Motor neuron (in vitro differentiated cells): ENCODE measurements around the gene FBH1. TPM values are rescaled to one million over a fixed set of nuclear protein-coding genes. Genes with fewer than 3 reads are reported as not detected.
"Not testable (repeated sequence)": the region's sequence is repeated elsewhere in the genome, so short reads cannot be mapped to it uniquely, and the experiment has no call there.

Experiments used
- ATAC-seq, 8 experiments: fragments of 200-7000 bp; cut with Tn5 transposase; replicated peaks in 6 of 8; 2 replicates each; pipeline ENCODE4 v1.8.0; 2021; ENCODE audit warnings: mild to moderate bottlenecking in 8 of 8, moderate library complexity in 8 of 8
- H3K27ac ChIP-seq, 2 donors: fragments of 250-450 bp; sonication (Bioruptor Pico); 2 replicates each; pipeline ENCODE4 v1.9.0; 2021; ENCODE audit warnings: antibody characterized with exemption in 2 of 2, mild to moderate bottlenecking in 2 of 2, moderate library complexity in 1 of 2
- H3K4me1 ChIP-seq, 2 donors: fragments of 250-450 bp; sonication (Bioruptor Pico); replicated peaks in 1 of 2; 2 replicates each; pipeline ENCODE4 v1.6.1; 2021; ENCODE audit warnings: antibody characterized with exemption in 2 of 2, mild to moderate bottlenecking in 2 of 2, moderate library complexity in 1 of 2
- H3K4me3 ChIP-seq, 5 donors: fragments of 250-450 bp; sonication (Bioruptor Pico); 2 replicates each; pipeline ENCODE4 v1.9.0; 2021; ENCODE audit warnings: antibody characterized with exemption in 5 of 5, mild to moderate bottlenecking in 5 of 5, moderate library complexity in 4 of 5
- WGBS, 10 experiments: fragments of 450-650 bp; shearing (Covaris generic); methylation state at CpG; one replicate each; pipeline ENCODE4 v1.0.0; 2022; 5-methylcytosine and 5-hydroxymethylcytosine counted together
- in situ Hi-C, 9 experiments: fragments of 400-800 bp; cut with MboI; loops; one replicate each; pipeline ENCODE4 v1.15.0; 2021; ENCODE audit warnings: low sequenced_read_pairs in 9 of 9, low pct_unique_long_range_greater_than_20kb in 2 of 9; ENCODE audit not compliant: unreplicated experiment in 9 of 9
- total RNA-seq, 8 experiments: library from RNA; unstranded; fragments of 300-600 nt; gene quantifications; 2 replicates each; pipeline versions ENCODE4 v1.2.3 to v1.2.4, GENCODE V29; 2022

Gene FBH1
- total RNA-seq, 8 experiments from 2014 or later = 20.3 to 118 (median 42.3) TPM

- 81 to 90% (median 87%) methylated on average over 2 to 6 of the region's 7 CpGs; no CpG with 5 or more reads in 7 of the 10 experiments for WGBS, 10 experiments
- no peak overlapping the region for H3K4me3 ChIP-seq
- ATAC-seq = no peak
- H3K4me1 ChIP-seq = no peaks in the 10 kb centered on the region
- in situ Hi-C loops = no loop called here
- H3K27ac ChIP-seq = no peak overlapping the region
Observed at GRCh38 chr10:5941579-5941978, 51.5 kb downstream of the FBH1 start.

DNA sequence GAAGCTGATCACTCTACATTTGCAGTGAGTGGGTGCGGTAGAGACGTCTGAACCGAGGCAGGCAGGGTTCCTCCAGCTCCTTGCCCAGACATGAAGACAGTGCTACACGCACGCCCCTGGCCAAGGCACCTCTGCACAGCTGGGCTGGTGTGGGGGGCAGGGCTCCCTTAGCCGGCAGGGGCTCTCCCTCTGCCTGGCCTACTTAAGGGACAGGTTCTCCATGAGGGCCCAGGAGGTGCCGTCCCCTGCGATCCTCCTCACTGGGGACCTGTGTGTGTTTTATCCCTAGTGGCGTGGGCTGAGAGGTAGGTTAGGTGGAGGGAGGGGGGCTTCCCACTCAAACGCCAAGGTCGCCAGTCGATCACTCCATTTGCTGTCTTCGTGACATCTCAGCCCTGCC is 52.0 kb downstream of the FBH1 start:
- no peaks in the 10 kb centered on the region for H3K4me1 ChIP-seq
- H3K4me3 ChIP-seq = no peak overlapping the region
- no peak overlapping the region for H3K27ac ChIP-seq
- in situ Hi-C loops = no loop called here
- peak in 1 of 8 experiments; percentile 12 for ATAC-seq
- 78 to 86% methylated on average over 4 to 5 of the region's 13 CpGs; no CpG with 5 or more reads in 8 of the 10 experiments for WGBS, 10 experiments

DNA sequence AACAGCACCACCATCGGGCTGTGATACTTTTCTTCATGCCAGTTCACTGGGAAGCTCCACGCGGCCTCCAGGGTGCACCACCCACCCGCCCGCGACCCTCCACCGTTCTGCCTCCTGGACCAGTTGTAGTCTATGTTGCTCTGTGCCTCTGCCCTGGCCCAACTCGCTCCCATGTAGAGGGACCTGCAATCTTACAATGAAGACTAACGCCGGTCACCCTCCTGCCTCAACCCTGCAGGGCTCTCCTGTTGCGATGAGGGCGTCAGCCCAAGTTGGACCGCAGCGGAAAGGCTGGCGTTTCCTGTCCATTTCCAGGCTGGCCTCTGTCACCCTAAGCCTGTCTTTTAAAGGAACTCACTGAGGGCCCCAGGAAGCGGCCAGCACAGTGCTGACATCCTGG is 52.4 kb downstream of the FBH1 start:
- Histone ChIP-seq H3K4me1 (no peaks in the 10 kb centered on the region), H3K27ac (no peak overlapping the region)
- ATAC-seq = no peak

DNA sequence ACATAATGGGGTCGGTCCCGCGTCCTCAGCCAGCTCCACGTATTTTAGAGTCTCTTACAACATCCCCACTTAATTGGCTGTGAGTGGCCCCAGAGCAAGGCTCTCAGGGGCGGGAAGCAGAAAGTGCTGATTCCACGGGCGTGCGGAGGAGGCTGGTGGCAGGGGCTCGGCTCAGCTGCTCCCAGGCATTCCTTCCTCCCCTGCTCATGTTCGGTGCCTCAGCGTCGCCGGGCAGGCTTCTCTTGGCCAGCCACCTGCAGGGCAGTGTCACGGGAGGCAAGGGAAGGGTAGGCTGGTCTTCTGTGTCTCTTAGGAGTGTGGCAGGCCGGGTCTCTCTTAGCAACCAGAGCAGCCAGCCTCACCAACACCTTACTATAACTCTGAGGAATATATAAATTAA is 53.5 kb downstream of the FBH1 start:
- in situ Hi-C loops = no loop called here
- peak in 2 of 8 experiments; percentile 28 to 71 for ATAC-seq
- Histone ChIP-seq H3K27ac (no peak overlapping the region), H3K4me3 (no peak overlapping the region), H3K4me1 (no peaks in the 10 kb centered on the region)
- 0 to 77% (median 62%) methylated on average over 1 to 6 of the region's 15 CpGs; no CpG with 5 or more reads in 4 of the 10 experiments for WGBS, 10 experiments

More for the DNA sequence above, 52.4 kb downstream of the FBH1 start:
- WGBS, 10 experiments = 67 to 98% (median 90%) methylated on average over 1 to 15 of the region's 16 CpGs; no CpG with 5 or more reads in 2 of the 10 experiments
- no peak overlapping the region for H3K4me3 ChIP-seq
- in situ Hi-C loops = no loop called here

- Histone ChIP-seq H3K27ac (no peak overlapping the region), H3K4me3 (no peak overlapping the region), H3K4me1 (no peaks in the 10 kb centered on the region)
- WGBS, 10 experiments = 5 to 100% (median 79%) methylated on average over 1 to 7 of the region's 7 CpGs
- in situ Hi-C loops = no loop called here
- peak in 6 of 8 experiments; percentile 31 to 85 (median 52) for ATAC-seq
Observed at GRCh38 chr10:5944389-5945189, 54.5 kb downstream of the FBH1 start.

- ATAC-seq = no peak
- 67 to 100% (median 90%) methylated on average over 1 to 7 of the region's 9 CpGs; no CpG with 5 or more reads in 4 of the 10 experiments for WGBS, 10 experiments
- in situ Hi-C loops = no loop called here
- H3K4me1 ChIP-seq = no peaks in the 10 kb centered on the region
- H3K27ac ChIP-seq = no peak overlapping the region
- H3K4me3 ChIP-seq = no peak overlapping the region
Observed at GRCh38 chr10:5945190-5945509, 55.1 kb downstream of the FBH1 start.

GRCh38 chr10:5945561-5946418 is 55.7 kb downstream of the FBH1 start:
- in situ Hi-C loops = no loop called here
- H3K4me3 ChIP-seq = no peak overlapping the region
- WGBS, 10 experiments = 10 to 90% (median 82%) methylated on average over 2 to 13 of the region's 21 CpGs; no CpG with 5 or more reads in 3 of the 10 experiments
- H3K4me1 ChIP-seq = no peaks in the 10 kb centered on the region
- H3K27ac ChIP-seq = no peak overlapping the region
- peak in 2 of 8 experiments; percentile 12 to 49 for ATAC-seq

- WGBS, 10 experiments = 57 to 100% (median 93%) methylated on average over 1 to 7 of the region's 10 CpGs; no CpG with 5 or more reads in 2 of the 10 experiments
- in situ Hi-C loops, H3K4me1 ChIP-seq, H3K4me3 ChIP-seq, H3K27ac ChIP-seq, ATAC-seq: not testable (repeated sequence)
Observed at GRCh38 chr10:5946419-5946775, 56.4 kb downstream of the FBH1 start.

- Histone ChIP-seq H3K4me3 (no peak overlapping the region), H3K4me1 (no peaks in the 10 kb centered on the region), H3K27ac (no peak overlapping the region)
- in situ Hi-C loops = no loop called here
- WGBS, 10 experiments = 57 to 100% (median 100%) methylated on average over 1 to 4 of the region's 8 CpGs; no CpG with 5 or more reads in 5 of the 10 experiments
- no peak for ATAC-seq
Observed at GRCh38 chr10:5946786-5947185, 56.7 kb downstream of the FBH1 start.

- H3K4me3 ChIP-seq = no peak overlapping the region
- no peak for ATAC-seq
- H3K27ac ChIP-seq = no peak overlapping the region
- WGBS, 10 experiments = 80 to 100% (median 92%) methylated on average over 3 to 12 of the region's 17 CpGs
- H3K4me1 ChIP-seq = no peaks in the 10 kb centered on the region
- in situ Hi-C loops = no loop called here
Observed at GRCh38 chr10:5947471-5948207, 57.6 kb downstream of the FBH1 start.

GRCh38 chr10:5948208-5948585 is 58.2 kb downstream of the FBH1 start:
- 40 to 100% (median 78%) methylated on average over 1 to 3 of the region's 6 CpGs; no CpG with 5 or more reads in 2 of the 10 experiments for WGBS, 10 experiments
- no peak overlapping the region for H3K27ac ChIP-seq
- in situ Hi-C loops = no loop called here
- H3K4me1 ChIP-seq = no peaks in the 10 kb centered on the region
- ATAC-seq = no peak
- H3K4me3 ChIP-seq = no peak overlapping the region

DNA sequence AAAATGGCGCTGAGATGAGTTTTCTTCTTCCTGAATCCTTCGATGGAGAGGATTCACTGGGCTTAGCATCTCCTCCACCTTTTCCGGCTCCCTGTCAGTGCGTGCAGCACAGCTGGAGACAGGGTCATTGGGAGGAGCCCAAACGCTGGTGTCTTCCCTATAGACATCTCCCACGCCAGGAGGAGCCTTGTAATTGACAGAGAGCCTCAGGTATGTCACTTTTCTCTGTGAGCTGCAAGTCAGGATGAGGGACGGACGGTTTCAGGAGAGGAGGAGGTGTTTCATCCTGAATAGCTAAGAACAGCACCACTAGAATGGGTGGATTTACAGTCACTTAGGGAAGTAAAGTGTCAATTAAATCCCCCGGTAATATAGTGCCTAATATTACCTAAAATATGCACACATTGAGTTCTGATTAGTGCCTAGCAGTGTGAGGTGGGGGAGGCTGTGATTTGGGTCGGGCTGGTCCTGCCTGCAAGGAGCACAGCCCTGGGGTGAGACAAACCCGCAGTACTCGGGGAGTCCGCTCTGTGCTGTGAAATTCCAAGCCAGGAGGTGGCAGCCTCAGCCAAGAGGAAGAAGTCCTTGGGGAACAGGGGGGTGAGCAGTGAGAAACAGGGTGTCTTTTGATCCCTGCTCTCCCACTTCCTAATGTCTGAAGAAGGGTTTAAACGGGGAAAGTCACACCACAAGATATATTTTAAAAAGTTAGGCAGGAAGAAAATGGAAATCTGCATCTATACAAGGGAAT is 59.1 kb downstream of the FBH1 start:
- no peak overlapping the region for H3K4me3 ChIP-seq
- WGBS, 10 experiments = 22 to 81% (median 56%) methylated on average over 2 to 11 of the region's 14 CpGs
- in situ Hi-C loops = no loop called here
- peak in 6 of 8 experiments; percentile 34 to 79 (median 52) for ATAC-seq
- H3K4me1 ChIP-seq = no peaks in the 10 kb centered on the region
- H3K27ac ChIP-seq = no peak overlapping the region
